ENCODE results near the gene ARHGAP44.

- no peak for TF ChIP-seq EZH2 (IDR thresholded peaks at IDR 0.05; ENCODE audit: borderline replicate concordance, low read depth, low read length, severe bottlenecking)
- TF ChIP-seq CTCF (IDR thresholded peaks at IDR 0.05; ENCODE audit: extremely low read depth in 1 of 2, insufficient read depth in 1 of 2, low read depth in 1 of 2, low read length in 2 of 2), result no peak
- no peak for TF ChIP-seq MAX (IDR thresholded peaks at IDR 0.05; ENCODE audit: insufficient read depth, insufficient read length)
- TF ChIP-seq MYC (IDR thresholded peaks at IDR 0.05; ENCODE audit: low read depth, low read length), result no peak
Measured at GRCh38 chr17:12794919-12795532, 5.7 kb downstream of the ARHGAP44 start.

Measured in endothelial cell of umbilical vein (primary cell).